GM15510 (cell line): ENCODE measurements around the gene IGF2BP3.

Experiments
- POLR2A ChIP-seq: IDR thresholded peaks from 3 replicates; pipeline ENCODE4 v1.6.1; 2011; ENCODE audit warnings: borderline replicate concordance; ENCODE audit not compliant: insufficient read length; ENCODE audit errors: extremely low read depth

The IGF2BP3 gene

GRCh38 chr7:23261843-23262452 lies 208.3 kb downstream of the IGF2BP3 start:
- no peak for TF ChIP-seq POLR2A

- TF ChIP-seq POLR2A: no peak
These were observed 209.9 kb downstream of the IGF2BP3 start for GRCh38 chr7:23260371-23260770.
